ENCODE measurements around the gene PTOV1. TPM values are rescaled to one million over a fixed set of nuclear protein-coding genes. Genes with fewer than 3 reads are reported as not detected.

The PTOV1 gene
- total and polyA plus RNA-seq, 2 of the 8 experiments (the other 6 are each of a cell fraction or from before 2014, with no cell fraction given), result 147 to 251 TPM

- TF ChIP-seq CHD7 (IDR thresholded peaks at IDR 0.05; ENCODE audit: insufficient replicate concordance, low read length) (no peak), SAP30 (IDR thresholded peaks at IDR 0.05; ENCODE audit: insufficient read depth, insufficient replicate concordance, low read length) (no peak), GABPA (IDR thresholded peaks at IDR 0.05; ENCODE audit: borderline replicate concordance, insufficient read depth, low read length) (no peak), TCF12 (IDR thresholded peaks at IDR 0.05; ENCODE audit: low read depth, low read length) (no peak)
These were observed 4.3 kb downstream of the PTOV1 start (continued) for GRCh38 chr19:49855277-49855675.

All from H1 (cell line).